HG03457 (cell line): ENCODE data around the gene RNF41.
A peak's percentile ranks its signal among the peaks of the same experiment; 100 is the strongest.
"Not testable (repeated sequence)": the region's sequence is repeated elsewhere in the genome, so short reads cannot be mapped to it uniquely, and the experiment has no call there.

Experiments used
- ATAC-seq: cut with Tn5 transposase; IDR thresholded peaks from one replicate; pipeline ENCODE4 v1.9.1; 2021; ENCODE audit warnings: moderate number of reproducible peaks; ENCODE audit not compliant: unreplicated experiment

Gene RNF41

DNA sequence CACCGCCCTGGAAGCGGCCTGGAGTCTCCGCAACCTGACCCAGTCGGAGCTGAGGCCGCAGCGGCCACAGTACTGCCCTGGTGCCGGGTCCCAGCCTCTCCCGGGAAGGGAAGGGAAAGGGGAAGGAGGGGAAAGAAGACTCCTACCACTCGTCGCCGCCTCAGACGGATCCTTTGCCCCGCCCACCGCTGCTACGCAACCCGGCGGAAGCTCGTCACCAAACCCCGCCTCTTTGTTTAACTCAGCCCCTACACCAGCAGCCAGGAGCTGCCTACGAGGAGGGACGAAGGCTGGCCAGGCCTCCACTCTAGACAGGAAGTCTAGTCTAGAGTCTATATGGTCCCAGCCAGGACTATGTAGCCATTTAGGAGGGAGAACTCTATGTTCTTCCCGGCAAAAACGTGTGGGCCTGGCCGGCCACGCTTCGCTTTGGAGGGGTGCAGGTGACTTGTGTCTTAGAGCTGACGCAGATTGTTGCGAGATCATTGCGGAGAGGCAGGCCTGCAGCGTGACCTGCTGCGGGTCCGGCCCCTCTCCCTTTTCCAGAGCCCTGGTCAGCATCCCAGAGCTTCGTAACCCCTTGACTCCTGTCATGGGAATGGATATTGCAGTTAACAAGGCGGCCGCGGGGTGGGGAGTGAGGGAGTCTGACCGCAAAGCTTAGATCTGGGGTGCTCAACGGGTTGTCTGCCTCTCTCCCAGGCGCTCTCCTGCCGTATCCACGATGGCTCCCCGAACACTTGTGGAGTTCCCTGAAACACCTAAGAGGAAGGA lies at the start of gene RNF41:
TSS of gene RNF41 (minus strand) at position 166 of the 774 bp plus-strand sequence. CDS start 7,875 bp downstream, outside the sequence.
- ATAC-seq, result peak; percentile 73

DNA sequence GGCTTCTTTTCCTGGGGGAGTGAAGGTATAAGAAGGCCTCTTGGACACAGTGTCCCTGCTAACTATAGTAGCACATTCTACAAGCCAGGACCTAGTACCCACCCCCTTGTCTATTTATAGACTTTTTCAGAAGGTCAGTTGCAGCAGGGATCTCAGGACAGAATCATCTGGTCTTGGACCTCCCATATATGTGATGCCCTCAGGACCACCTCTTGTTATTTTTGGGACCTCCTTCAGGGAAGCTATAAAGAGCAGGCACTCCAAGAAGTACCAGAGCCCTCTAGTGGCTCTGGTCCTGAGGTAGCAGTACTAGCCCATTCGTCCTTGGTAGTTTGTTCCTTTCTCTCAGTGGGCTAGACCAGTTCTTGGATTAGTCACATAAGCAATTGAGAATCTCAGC lies 49.3 kb upstream of the RNF41 start:
- ATAC-seq, result no peak

- ATAC-seq, result no peak
Observed at GRCh38 chr12:56267443-56268071, 45.8 kb upstream of the RNF41 start.

GRCh38 chr12:56266693-56267442 lies 45.1 kb upstream of the RNF41 start, which contains the start of gene COQ10A:
TSS of gene COQ10A (plus strand) at chr12:56266942. CDS start at chr12:56267119, 177 bp downstream.
- peak; percentile 66 for ATAC-seq

DNA sequence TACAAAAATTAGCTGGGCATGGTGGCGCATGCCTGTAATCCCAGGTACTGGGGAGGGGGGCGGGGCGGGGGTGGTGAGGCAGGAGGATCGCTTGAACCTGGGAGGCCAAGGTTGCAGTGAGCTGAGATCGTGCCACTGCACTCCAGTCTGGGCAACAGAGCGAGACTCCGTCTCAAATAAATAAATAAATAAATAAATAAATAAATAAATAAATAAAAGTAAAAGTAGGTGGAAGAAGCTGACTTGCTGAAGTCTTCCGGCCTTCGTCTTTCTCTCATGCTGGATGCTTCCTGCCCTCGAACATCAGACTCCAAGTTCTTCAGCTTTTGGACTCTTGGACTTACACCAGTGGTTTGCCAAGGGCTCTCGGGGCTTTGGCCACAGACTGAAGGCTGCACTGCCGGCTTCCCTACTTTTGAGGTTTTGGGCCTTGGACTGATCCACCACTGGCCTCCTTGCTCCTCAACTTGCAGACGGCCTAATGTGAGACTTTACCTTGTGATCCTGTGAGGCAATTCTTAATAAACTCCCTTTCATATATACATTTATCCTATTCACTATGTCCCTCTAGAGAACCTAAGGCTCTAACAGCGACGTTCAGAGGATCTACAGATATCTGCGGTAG lies 44.5 kb upstream of the RNF41 start:
- not testable (repeated sequence) for ATAC-seq

GRCh38 chr12:56262955-56263354 lies 41.2 kb upstream of the RNF41 start:
- not testable (repeated sequence) for ATAC-seq

GRCh38 chr12:56261503-56262232 lies 39.9 kb upstream of the RNF41 start:
- ATAC-seq, result no peak

GRCh38 chr12:56260921-56261320 lies 39.2 kb upstream of the RNF41 start:
- no peak for ATAC-seq

DNA sequence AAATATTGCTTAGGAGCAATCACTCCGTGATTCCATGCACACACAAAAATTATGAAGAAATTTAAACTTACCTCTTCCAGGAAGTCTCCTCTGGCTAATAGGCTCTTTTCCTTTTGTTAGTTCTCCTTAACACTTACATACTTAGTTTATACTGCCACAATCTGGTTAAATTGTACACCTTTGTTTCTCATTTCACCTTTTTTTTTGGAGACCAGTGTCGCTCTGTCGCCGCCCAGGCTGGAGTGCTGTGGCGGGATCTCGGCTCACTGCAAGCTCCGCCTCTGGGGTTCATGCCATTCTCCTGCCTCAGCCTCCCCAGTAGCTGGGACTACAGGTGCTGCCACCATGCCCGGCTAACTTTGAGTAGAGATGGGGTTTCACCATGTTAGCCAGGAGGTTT lies 38.7 kb upstream of the RNF41 start:
- no peak for ATAC-seq

- no peak for ATAC-seq
Observed at GRCh38 chr12:56258820-56259183, 37.1 kb upstream of the RNF41 start.

DNA sequence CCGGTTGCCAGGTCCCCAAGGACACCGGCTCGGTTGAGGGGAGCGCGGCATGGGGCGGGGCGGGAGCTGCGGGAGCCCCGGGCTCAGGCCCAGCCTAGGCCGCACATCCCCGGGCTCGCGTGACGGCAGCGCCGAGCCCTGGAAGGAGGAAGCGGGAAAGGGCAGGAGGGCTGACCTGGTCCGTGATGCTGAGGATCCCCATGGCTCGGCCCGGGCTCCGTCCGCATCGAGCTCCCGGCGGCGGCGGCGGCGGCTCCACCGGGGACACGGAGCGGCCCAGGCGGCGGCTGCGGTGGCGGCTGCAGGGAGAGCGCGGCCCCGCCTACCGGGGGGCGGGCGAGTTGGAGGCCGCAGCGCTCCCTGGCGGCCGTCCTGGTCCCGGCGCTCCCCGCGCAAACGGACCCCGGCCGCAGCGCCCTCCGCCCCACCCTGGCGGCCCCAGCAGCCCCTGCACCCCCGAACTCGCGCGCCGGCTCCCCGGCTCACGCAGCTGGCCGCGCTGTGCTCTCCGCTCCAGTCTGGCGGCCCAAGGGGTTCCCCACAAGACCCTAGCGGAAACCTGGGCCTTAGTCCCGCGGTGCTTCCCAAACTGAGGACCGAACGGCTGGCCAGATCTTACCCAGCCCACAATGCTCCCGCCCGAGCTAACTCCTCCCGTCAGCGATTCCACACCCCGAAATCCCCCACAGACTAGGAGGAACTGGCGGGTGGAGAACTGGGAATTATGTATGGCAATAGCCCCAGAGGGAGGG lies 36.5 kb upstream of the RNF41 start, which contains the start of gene ANKRD52:
TSS of gene ANKRD52 (minus strand) at position 317 of the 752 bp plus-strand sequence. CDS start at position 202, 115 bp downstream.
- no peak for ATAC-seq

- no peak for ATAC-seq
Observed at GRCh38 chr12:56257491-56258067, 35.9 kb upstream of the RNF41 start.

- ATAC-seq, result no peak
Observed at GRCh38 chr12:56257071-56257470, 35.3 kb upstream of the RNF41 start.

GRCh38 chr12:56256326-56256960 lies 34.7 kb upstream of the RNF41 start:
- ATAC-seq, result no peak

DNA sequence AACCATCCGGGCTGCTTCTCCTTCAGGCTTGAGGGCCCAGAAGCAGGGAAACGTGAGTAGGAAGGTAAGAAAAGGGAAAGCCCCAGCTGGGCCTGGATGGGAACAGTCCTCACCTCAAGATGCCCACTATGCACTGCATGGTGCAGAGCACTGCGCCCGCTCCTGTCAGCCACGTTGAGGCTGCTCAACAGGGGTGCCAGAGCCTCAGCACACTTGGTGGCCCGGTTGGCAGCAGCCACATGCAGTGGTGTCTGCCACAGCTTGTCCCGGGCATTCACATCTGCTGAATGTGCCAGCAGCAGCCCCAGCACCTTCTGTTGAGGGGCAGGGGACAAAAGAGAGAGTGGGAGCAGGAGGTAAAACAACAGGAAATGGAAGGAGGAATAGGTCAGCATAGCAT lies 33.9 kb upstream of the RNF41 start:
- no peak for ATAC-seq

DNA sequence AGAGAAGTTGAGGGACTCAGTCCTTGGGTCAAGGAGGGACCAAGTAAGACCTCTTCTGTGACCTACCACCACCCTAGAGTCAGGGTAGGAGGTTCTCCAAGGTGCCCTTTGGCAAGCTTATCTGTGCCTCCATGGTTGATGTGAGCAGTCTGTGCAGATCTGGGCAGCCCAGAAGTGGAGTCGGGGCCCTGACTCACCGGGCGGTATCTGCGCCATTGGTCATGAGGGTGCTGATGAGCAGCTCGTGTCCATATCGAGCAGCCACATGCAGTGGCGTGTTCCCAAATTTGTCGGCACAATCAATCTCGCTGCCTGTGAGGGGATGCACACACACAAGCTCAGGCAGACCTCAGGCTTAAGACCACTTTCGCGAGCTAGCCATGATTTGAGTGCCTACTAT lies 31.4 kb upstream of the RNF41 start:
- ATAC-seq, result no peak

GRCh38 chr12:56252649-56253048 lies 30.9 kb upstream of the RNF41 start:
- no peak for ATAC-seq

GRCh38 chr12:56248711-56249110 lies 27.0 kb upstream of the RNF41 start:
- ATAC-seq, result no peak

- ATAC-seq, result no peak
Observed at GRCh38 chr12:56247923-56248322, 26.2 kb upstream of the RNF41 start.
